ENCODE measurements around the gene LITAF. TPM values are rescaled to one million over a fixed set of nuclear protein-coding genes. Genes with fewer than 3 reads are reported as not detected.

Gene LITAF
- total RNA-seq, 4 donors from 2014 or later, result 31.6 to 95.0 (median 44.5) TPM

DNA sequence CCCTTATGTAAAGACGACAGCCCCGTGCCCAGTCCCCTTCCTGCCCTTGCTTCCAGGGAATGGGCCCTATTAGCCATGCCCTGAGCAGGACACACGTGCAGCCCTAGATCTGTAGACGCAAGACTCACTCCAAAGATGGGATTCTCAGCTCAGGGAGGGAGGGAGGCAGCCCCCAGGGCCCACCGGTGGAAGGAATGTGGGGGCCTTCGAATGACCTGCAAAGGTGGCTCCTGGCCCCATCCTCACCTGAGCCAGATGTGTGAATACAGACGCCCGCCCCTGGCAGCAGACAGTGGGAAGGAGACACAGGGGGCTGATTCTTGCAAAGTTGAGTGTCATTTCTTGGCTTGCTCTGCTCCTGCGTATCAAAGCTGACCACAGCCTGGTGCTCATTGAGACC lies 47.8 kb downstream of the LITAF start:
- Histone ChIP-seq H3K4me1 (no peaks in the 10 kb centered on the region), H3K9me3 (no peaks in the 10 kb centered on the region), H3K27me3 (no peaks in the 10 kb centered on the region), H3K36me3 (no peaks in the 10 kb centered on the region), H3K27ac (no peak overlapping the region), H3K4me3 (no peak overlapping the region)
- no peak for ATAC-seq
- TF ChIP-seq, protein P1, sequence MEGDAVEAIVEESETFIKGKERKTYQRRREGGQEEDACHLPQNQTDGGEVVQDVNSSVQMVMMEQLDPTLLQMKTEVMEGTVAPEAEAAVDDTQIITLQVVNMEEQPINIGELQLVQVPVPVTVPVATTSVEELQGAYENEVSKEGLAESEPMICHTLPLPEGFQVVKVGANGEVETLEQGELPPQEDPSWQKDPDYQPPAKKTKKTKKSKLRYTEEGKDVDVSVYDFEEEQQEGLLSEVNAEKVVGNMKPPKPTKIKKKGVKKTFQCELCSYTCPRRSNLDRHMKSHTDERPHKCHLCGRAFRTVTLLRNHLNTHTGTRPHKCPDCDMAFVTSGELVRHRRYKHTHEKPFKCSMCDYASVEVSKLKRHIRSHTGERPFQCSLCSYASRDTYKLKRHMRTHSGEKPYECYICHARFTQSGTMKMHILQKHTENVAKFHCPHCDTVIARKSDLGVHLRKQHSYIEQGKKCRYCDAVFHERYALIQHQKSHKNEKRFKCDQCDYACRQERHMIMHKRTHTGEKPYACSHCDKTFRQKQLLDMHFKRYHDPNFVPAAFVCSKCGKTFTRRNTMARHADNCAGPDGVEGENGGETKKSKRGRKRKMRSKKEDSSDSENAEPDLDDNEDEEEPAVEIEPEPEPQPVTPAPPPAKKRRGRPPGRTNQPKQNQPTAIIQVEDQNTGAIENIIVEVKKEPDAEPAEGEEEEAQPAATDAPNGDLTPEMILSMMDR (IDR thresholded peaks at IDR 0.05), result no peak
- TF ChIP-seq POLR2AphosphoS5 (IDR thresholded peaks at IDR 0.05) (no peak), EP300 (IDR thresholded peaks at IDR 0.05) (no peak), POLR2A (IDR thresholded peaks at IDR 0.05) (no peak)
- WGBS, 2 donors (ENCODE audit: low coverage in 1 of 2), result 49% methylated on average over 4 of the region's 9 CpGs; no CpG with 5 or more reads in 1 of the 2 donors

DNA sequence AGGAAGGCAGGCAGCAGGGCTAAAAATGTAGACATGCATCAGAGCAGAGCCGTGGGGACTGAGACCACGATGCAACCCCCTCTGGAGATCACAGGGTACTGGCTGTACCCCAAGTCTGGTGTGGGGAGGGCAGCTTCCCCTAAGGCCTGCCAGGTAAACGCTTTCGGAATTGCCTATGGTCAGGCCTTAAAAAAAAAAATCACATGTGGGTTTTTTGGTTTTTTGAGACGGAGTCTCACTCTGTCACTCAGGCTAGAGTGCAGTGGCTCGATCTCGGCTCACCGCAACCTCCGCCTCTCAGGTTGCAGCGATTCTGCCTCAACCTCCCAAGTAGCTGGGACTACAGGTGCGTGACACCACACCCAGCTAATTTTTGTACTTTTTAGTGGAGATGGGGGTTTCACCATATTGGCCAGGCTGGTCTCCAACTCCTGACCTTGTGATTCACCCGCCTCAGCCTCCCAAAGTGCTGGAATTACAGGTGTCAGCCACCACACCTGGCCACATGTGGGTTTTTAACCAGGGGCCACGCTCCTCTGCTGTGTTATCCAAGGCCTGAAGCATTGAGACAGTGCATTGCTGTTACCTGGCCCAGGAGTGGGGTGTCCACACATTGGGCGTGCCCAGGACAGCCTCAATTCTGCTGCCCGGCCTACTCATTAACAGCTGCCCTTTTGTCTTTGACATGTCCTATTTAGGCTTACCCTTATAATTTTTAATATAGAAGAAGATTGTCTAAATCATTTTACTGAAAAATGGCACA lies 50.4 kb downstream of the LITAF start:
- Histone ChIP-seq H3K4me1 (no peaks in the 10 kb centered on the region), H3K4me3 (no peak overlapping the region), H3K27me3 (no peaks in the 10 kb centered on the region), H3K27ac (no peak overlapping the region), H3K9me3 (no peaks in the 10 kb centered on the region), H3K36me3 (no peaks in the 10 kb centered on the region)
- ATAC-seq, result no peak
- TF ChIP-seq POLR2A (IDR thresholded peaks at IDR 0.05) (no peak), POLR2AphosphoS5 (IDR thresholded peaks at IDR 0.05) (no peak), EP300 (IDR thresholded peaks at IDR 0.05) (no peak)
- TF ChIP-seq, protein P1 (IDR thresholded peaks at IDR 0.05), result no peak
- WGBS, 2 donors (ENCODE audit: low coverage in 1 of 2), result 80 to 91% methylated on average over 1 to 12 of the region's 15 CpGs

DNA sequence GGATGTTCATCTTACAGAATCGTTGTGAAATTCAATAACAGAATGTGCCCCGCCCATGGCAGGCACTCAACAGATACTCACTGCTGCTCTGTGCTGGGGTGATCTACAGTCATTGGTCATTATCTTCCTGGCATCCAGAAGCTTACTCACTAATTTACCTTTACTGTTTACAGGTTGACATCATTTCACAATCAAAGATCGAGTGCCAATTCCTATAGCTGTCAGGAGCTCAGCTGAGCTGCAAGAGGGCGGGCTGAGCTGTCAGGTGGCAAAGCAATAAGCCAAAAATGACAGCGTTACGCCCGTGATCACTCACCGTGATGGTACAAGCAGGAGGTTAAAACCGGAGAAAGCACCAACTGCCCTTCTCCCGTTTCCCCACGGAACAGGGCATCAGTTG lies 51.2 kb downstream of the LITAF start:
- H3K36me3 ChIP-seq, result no peaks in the 10 kb centered on the region
- no peak for ATAC-seq
- no peaks in the 10 kb centered on the region for H3K9me3 ChIP-seq
- no peak for TF ChIP-seq POLR2AphosphoS5 (IDR thresholded peaks at IDR 0.05)
- TF ChIP-seq, protein P1 (IDR thresholded peaks at IDR 0.05), result no peak
- TF ChIP-seq POLR2A (IDR thresholded peaks at IDR 0.05), result no peak
- no peak for TF ChIP-seq EP300 (IDR thresholded peaks at IDR 0.05)
- 74 to 92% methylated on average over 9 of the region's 11 CpGs for WGBS, 2 donors (ENCODE audit: low coverage in 1 of 2)
- H3K27me3 ChIP-seq, result no peaks in the 10 kb centered on the region
- no peak overlapping the region for H3K27ac ChIP-seq
- H3K4me3 ChIP-seq, result no peak overlapping the region
- no peaks in the 10 kb centered on the region for H3K4me1 ChIP-seq

DNA sequence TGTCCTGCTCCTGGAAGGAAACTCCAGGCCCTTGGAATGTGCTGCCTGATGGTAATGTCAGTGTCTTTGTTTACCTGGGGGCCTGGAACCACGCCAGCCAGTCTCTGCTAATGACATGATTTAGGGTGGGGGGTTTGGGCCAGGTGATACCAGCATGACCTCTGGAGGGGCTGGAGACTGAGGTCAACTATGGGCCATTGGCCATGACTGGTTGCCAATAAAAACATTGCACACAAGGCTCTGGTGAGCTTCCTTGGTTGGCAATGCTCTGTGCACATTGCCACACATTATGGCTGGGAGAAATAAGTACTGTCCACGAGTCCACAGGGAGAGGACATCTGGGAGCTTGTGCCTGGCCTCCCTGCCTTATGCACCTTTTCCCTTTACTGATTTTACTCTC lies 52.5 kb downstream of the LITAF start:
- H3K4me3 ChIP-seq, result no peak overlapping the region
- no peak overlapping the region for H3K27ac ChIP-seq
- ATAC-seq, result peak; percentile 39
- no peaks in the 10 kb centered on the region for H3K9me3 ChIP-seq
- no peaks in the 10 kb centered on the region for H3K27me3 ChIP-seq
- no peak for TF ChIP-seq POLR2AphosphoS5 (IDR thresholded peaks at IDR 0.05)
- no peak for TF ChIP-seq EP300 (IDR thresholded peaks at IDR 0.05)
- no peak for TF ChIP-seq POLR2A (IDR thresholded peaks at IDR 0.05)
- TF ChIP-seq, protein P1 (IDR thresholded peaks at IDR 0.05), result no peak
- 25 to 50% methylated on average over 1 to 2 of the region's 2 CpGs for WGBS, 2 donors (ENCODE audit: low coverage in 1 of 2)
- H3K4me1 ChIP-seq, result no peaks in the 10 kb centered on the region
- no peaks in the 10 kb centered on the region for H3K36me3 ChIP-seq

DNA sequence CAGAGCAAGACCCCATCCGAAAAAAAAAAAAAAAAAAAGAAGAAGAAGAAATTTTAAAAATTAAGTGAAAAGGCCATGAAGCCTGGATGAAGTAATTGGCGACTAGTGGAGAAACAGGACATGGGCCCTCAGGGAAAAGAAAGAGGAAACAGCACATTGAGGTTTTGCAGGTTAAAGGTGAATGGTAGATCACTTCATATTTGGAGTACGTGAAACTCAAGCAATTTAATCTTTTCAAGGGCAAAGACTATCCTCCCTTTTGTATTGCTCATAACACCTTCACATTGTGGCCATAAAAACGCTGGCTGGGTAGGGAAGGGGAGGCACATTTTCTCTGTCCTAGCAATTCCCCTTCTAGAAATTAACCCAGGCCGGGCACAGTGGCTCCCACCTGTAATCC lies 53.1 kb downstream of the LITAF start:
- no peaks in the 10 kb centered on the region for H3K36me3 ChIP-seq
- H3K27me3 ChIP-seq, result peaks cover 2% of the 10 kb centered on the region
- TF ChIP-seq EP300 (IDR thresholded peaks at IDR 0.05), result no peak
- TF ChIP-seq, protein P1 (IDR thresholded peaks at IDR 0.05), result no peak
- H3K27ac ChIP-seq, result no peak overlapping the region
- no peak overlapping the region for H3K4me3 ChIP-seq
- WGBS, 2 donors (ENCODE audit: low coverage in 1 of 2), result 77 to 94% methylated on average over 4 of the region's 5 CpGs
- H3K4me1 ChIP-seq, result no peaks in the 10 kb centered on the region
- ATAC-seq, result no peak
- H3K9me3 ChIP-seq, result no peaks in the 10 kb centered on the region

All from gastroesophageal sphincter (tissue), 4 donors.